ENCODE data around the gene PCSK5.

PCSK5 gene

DNA sequence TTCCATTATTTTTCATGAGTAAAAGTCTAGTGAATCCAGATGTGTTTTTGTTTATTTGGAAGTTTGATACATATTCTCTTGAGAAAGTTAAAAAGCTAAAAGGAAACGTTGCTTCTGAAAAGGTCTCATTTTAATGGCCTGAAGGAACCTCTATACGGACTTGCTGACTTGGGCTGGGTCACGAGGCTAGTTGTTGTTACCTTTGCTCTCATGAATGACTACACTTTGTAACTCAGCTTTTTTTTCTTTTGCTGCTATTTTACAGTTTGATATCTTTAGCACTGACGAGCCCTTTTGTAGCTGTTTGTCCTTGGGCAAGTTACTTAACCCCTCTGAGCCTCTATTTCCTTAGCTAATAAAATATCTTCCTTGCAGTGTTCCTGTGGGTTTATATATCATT is 211.5 kb downstream of the PCSK5 start:
- no peak overlapping the region for H3K4me3 ChIP-seq (ENCODE audit: low read length)
- TF ChIP-seq, protein P1, sequence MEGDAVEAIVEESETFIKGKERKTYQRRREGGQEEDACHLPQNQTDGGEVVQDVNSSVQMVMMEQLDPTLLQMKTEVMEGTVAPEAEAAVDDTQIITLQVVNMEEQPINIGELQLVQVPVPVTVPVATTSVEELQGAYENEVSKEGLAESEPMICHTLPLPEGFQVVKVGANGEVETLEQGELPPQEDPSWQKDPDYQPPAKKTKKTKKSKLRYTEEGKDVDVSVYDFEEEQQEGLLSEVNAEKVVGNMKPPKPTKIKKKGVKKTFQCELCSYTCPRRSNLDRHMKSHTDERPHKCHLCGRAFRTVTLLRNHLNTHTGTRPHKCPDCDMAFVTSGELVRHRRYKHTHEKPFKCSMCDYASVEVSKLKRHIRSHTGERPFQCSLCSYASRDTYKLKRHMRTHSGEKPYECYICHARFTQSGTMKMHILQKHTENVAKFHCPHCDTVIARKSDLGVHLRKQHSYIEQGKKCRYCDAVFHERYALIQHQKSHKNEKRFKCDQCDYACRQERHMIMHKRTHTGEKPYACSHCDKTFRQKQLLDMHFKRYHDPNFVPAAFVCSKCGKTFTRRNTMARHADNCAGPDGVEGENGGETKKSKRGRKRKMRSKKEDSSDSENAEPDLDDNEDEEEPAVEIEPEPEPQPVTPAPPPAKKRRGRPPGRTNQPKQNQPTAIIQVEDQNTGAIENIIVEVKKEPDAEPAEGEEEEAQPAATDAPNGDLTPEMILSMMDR (IDR thresholded peaks at IDR 0.05; ENCODE audit: insufficient read depth, low read depth, low read length, missing control alignments): no peak
- no peak for DNase-seq (ENCODE audit: low read depth)

DNA sequence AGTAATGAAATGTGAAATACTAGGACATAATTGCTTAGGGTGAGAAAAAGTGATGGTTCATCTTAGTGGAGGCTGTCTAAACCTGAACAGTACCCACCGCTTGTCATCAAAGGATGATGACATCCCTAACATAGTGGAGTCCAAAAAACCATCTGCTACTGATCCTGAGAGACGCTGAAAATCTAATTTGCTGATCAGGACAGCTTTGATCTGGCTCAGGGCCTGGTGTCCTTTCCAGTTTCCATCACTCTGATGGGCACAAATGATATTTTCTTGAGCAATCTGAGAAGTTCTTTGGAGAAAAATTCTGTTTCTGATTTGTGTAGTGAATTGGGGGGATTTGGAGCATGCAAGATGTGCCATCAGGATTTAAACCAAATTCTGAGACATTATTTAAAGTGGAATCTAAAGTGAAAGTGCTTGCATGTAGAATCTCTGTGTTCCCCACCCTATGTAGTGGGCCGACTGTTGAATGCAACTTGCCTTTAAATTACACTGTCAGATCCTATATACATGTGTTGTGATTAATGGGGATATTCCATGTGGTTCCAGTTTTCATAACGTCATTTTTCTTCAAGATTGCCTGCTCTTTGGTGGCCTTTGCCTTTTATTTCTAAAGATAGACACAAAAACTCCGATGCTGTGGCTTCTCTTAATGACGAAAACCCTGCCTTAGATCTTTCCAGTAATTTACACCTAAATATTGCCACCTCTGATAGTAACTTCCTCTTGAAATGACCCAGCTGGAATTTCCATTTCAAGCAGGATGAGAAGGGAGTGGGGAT is 213.2 kb downstream of the PCSK5 start:
- H3K4me3 ChIP-seq (ENCODE audit: low read length): no peak overlapping the region
- TF ChIP-seq, protein P1 (IDR thresholded peaks at IDR 0.05; ENCODE audit: insufficient read depth, low read depth, low read length, missing control alignments): no peak
- DNase-seq (ENCODE audit: low read depth): no peak

DNA sequence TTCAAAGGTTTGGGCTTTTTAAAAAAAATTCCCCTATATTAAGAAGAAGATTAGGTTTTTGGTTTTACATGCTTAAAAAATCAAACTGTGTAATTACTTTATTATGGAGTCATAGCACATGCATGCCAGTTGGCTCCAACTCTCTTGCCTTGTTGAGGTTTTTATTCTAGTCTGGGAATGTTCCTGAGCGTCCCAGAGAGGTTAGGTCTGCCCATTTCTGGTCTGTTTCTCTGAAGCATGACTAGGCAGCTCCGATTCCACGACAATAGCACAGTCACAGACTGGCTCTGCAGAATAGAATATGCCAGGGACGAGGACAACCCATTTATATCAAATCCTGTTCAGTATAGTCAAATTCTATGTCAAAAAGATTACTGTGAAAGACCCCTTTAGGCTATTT is 217.0 kb downstream of the PCSK5 start:
- TF ChIP-seq, protein P1 (IDR thresholded peaks at IDR 0.05; ENCODE audit: insufficient read depth, low read depth, low read length, missing control alignments): no peak
- no peak for DNase-seq (ENCODE audit: low read depth)
- H3K4me3 ChIP-seq (ENCODE audit: low read length): no peak overlapping the region

DNA sequence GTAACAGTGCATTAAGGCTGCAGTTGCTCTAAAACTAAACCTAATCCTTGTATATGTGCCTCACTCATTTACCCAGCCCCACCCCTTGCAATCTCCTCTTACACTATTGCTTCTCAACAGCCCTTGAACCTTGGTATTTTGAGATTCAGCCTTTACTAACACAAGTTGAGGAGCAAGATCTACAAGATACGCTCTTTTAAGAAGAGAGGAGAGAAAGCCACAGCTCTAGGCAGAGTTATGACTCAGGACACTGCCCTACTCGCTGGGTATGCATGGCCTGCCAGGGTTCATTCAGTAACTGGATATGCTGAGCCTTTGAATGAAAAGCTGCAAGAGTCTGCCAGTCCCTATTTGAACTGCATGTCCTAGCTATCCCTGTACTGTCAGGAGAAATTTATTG is 219.5 kb downstream of the PCSK5 start:
- H3K4me3 ChIP-seq (ENCODE audit: low read length): no peak overlapping the region
- TF ChIP-seq, protein P1 (IDR thresholded peaks at IDR 0.05; ENCODE audit: insufficient read depth, low read depth, low read length, missing control alignments): no peak
- peak; percentile 86 for DNase-seq (ENCODE audit: low read depth)

DNA sequence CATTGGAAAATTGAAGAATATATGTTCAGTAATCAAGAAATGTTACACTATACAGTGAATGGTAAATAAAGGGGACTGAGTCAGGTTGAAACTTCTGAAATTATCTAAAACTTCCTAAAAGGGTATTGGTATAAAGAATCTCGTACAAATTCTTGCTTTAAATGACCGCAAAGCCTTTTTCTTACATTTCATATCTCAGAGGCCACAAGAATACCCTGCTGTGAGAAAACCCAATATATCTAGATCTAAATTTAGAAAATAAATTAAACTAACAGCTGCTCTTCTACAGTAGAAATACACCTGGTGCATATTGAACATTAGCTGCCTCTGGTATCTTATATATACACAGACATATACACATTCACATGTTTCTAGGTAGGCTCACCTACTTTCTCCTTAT is 221.7 kb downstream of the PCSK5 start:
- no peak overlapping the region for H3K4me3 ChIP-seq (ENCODE audit: low read length)
- no peak for DNase-seq (ENCODE audit: low read depth)
- TF ChIP-seq, protein P1 (IDR thresholded peaks at IDR 0.05; ENCODE audit: insufficient read depth, low read depth, low read length, missing control alignments): no peak

DNA sequence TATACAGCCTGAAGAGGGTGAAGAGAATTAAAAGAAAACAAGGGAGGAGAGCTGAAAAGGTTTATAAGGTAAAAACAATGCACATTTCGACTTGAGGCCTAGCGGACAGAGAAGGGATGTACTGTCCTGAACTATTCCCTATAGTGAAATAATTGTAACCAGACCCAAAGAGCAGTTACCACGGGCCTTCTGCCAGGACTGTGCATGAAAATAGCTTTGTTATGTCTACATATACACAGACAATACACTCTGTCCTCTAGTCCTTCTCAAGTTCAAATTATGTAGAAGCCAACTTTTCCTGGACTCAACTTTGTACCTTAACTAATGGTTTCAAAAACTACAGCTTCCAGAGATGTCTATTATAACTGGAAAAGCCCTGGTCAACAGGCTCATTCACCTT is 223.7 kb downstream of the PCSK5 start:
- TF ChIP-seq, protein P1 (IDR thresholded peaks at IDR 0.05; ENCODE audit: insufficient read depth, low read depth, low read length, missing control alignments): no peak
- no peak for DNase-seq (ENCODE audit: low read depth)
- no peak overlapping the region for H3K4me3 ChIP-seq (ENCODE audit: low read length)

DNA sequence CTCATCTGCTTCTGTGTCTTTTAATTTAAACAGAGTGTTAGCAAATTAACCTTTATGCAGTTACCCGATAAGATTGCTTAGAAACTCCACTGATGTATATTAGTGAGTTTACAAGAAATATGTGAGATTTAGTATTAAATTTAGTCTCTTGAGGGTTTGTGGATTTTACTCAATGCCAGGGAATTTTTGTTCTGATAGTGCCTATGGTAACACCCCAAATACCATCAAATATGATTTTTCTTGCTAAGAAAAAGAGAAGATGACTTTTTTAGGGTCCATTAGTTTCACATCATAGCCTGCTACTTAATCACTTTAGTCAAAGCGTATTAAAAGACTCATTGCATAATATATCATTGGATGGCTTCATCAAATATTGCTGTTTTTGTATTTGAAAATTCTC is 224.9 kb downstream of the PCSK5 start:
- DNase-seq (ENCODE audit: low read depth): no peak
- TF ChIP-seq, protein P1 (IDR thresholded peaks at IDR 0.05; ENCODE audit: insufficient read depth, low read depth, low read length, missing control alignments): no peak
- H3K4me3 ChIP-seq (ENCODE audit: low read length): no peak overlapping the region

Data from epithelial cell of esophagus (primary cell).